ENCODE results near the gene ASB6. TPM values are rescaled to one million over a fixed set of nuclear protein-coding genes. Genes with fewer than 3 reads are reported as not detected.

ASB6 gene
- total and polyA plus RNA-seq, 2 of the 13 experiments (the other 11 are each of a cell fraction or from before 2014, with no cell fraction given), result 8.2 to 8.4 TPM

DNA sequence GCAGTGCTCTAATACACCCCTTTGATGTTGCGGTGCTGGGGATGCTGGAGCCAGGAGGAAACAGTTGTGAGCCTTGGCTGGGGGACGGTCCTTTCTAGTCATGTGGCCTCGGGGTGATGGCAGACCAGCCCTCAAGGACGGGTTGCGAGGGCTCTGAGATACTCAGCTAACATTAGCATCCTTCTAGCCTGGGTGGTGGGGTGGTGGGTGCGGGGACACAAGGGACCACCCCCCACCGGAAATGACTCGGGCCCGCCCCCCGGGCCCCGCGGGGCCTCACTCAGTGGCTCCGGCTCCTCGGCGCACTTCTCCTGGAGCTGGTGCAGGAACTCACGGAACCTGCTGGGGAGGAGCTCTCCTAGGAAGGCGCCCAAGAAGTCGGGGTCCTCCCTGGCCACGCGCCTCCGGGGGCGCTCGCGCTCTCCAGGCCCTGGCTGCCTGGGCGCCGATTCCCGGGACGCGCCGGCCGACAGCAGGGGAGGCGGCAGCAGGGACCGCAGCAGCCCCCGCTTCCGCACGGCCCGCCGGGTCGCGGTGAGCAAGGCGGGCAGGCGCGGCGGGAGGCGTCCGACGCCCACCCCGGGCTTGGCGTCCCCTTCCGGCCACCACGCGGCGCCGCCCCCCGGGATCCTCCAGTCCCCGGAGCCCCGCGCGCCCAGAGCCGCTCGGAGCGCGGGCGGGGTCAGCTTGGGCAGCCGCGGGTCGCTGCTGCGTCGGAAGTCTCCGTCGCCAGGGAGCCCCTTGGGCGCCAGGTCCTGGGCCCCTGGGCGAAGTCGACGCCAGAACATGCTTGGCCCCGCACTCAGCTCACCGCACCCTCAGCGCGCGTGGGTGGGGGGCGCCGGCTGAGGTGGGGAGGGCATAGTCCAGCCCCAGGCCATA, 21.9 kb downstream of the ASB6 start (continued):
- TF ChIP-seq POLR2AphosphoS2 (IDR thresholded peaks at IDR 0.05; ENCODE audit: low read depth, low read length), result no peak
- peak; percentile 50; the same call in 1 of the 2 replicates for TF ChIP-seq KDM5B (CRISPR knock-in tag; IDR thresholded peaks at IDR 0.05; ENCODE audit: borderline replicate concordance)
- no peak for TF ChIP-seq CENPT (CRISPR knock-in tag; IDR thresholded peaks at IDR 0.05; ENCODE audit: low read depth)
- TF ChIP-seq ZNF546 (CRISPR knock-in tag; conservative IDR thresholded peaks at IDR 0.05), result 0 out of 2 replicates have a peak, but pooled peaks have one; percentile 31
- TF ChIP-seq POGZ (CRISPR knock-in tag; IDR thresholded peaks at IDR 0.05), result no peak
- TF ChIP-seq MLX (CRISPR knock-in tag; IDR thresholded peaks at IDR 0.05), result no peak
- TF ChIP-seq PCBP1 (IDR thresholded peaks at IDR 0.05; ENCODE audit: borderline replicate concordance, low read depth, low read length), result no peak
- TF ChIP-seq GABPB1 (CRISPR knock-in tag; IDR thresholded peaks at IDR 0.05), result peak; percentile 43; the same call in 1 of the 2 replicates
- TF ChIP-seq MED1 (CRISPR knock-in tag; IDR thresholded peaks at IDR 0.05), result no peak
- no peak for TF ChIP-seq ZNF460 (CRISPR knock-in tag; IDR thresholded peaks at IDR 0.05; ENCODE audit: borderline replicate concordance)
- no peak for TF ChIP-seq FLYWCH1 (CRISPR knock-in tag; IDR thresholded peaks at IDR 0.05)
- TF ChIP-seq, protein P1, sequence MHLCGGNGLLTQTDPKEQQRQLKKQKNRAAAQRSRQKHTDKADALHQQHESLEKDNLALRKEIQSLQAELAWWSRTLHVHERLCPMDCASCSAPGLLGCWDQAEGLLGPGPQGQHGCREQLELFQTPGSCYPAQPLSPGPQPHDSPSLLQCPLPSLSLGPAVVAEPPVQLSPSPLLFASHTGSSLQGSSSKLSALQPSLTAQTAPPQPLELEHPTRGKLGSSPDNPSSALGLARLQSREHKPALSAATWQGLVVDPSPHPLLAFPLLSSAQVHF (CRISPR knock-in tag; IDR thresholded peaks at IDR 0.05), result no peak
- no peak for TF ChIP-seq DNMT3B (CRISPR knock-in tag; conservative IDR thresholded peaks at IDR 0.05)
- no peak for TF ChIP-seq GZF1 (CRISPR knock-in tag; IDR thresholded peaks at IDR 0.05)
- TF ChIP-seq, protein P2, sequence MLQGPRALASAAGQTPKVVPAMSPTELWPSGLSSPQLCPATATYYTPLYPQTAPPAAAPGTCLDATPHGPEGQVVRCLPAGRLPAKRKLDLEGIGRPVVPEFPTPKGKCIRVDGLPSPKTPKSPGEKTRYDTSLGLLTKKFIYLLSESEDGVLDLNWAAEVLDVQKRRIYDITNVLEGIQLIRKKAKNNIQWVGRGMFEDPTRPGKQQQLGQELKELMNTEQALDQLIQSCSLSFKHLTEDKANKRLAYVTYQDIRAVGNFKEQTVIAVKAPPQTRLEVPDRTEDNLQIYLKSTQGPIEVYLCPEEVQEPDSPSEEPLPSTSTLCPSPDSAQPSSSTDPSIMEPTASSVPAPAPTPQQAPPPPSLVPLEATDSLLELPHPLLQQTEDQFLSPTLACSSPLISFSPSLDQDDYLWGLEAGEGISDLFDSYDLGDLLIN (CRISPR knock-in tag; IDR thresholded peaks at IDR 0.05; ENCODE audit: borderline replicate concordance), result no peak
- TF ChIP-seq ZNF530 (CRISPR knock-in tag; IDR thresholded peaks at IDR 0.05; ENCODE audit: low read depth), result no peak
- TF ChIP-seq ZNF574 (CRISPR knock-in tag; IDR thresholded peaks at IDR 0.05), result peak; percentile 63
- 0 out of 2 replicates have a peak, but pooled peaks have one; percentile 10 for TF ChIP-seq ZIK1 (CRISPR knock-in tag; IDR thresholded peaks at IDR 0.05; ENCODE audit: borderline replicate concordance, low read depth)
- no peak for TF ChIP-seq ATF3 (CRISPR knock-in tag; IDR thresholded peaks at IDR 0.05)
- no peak for TF ChIP-seq PREB (CRISPR knock-in tag; IDR thresholded peaks at IDR 0.05)
- TF ChIP-seq FOXA3 (CRISPR knock-in tag; IDR thresholded peaks at IDR 0.05), result no peak
- 0 out of 2 replicates have a peak, but pooled peaks have one; percentile 36 for TF ChIP-seq ZBTB7B (CRISPR knock-in tag; IDR thresholded peaks at IDR 0.05)
- TF ChIP-seq ZNF777 (CRISPR knock-in tag; IDR thresholded peaks at IDR 0.05), result peak; percentile 68; the same call in 1 of the 2 replicates
